Subcutaneous adipose tissue (tissue), 4 donors: ENCODE data around the gene FAM237B. TPM values are rescaled to one million over a fixed set of nuclear protein-coding genes. Genes with fewer than 3 reads are reported as not detected.

ENCODE experiments used
- total RNA-seq, 4 donors: library from RNA; depleted of rRNA; stranded (reverse); fragments of >200 nt; gene quantifications; one replicate each; pipeline ENCODE4 v1.1.0, GENCODE V29; 2016
- TF ChIP-seq, protein P1 (sequence below): fragments of 450-650 bp; IDR thresholded peaks from one replicate; pipeline ENCODE4 v1.5.1; 2016; ENCODE audit warnings: low read depth, mild to moderate bottlenecking, control low read depth, antibody characterized with exemption, moderate library complexity

The FAM237B gene
- total RNA-seq, result not detected

- TF ChIP-seq, protein P1, sequence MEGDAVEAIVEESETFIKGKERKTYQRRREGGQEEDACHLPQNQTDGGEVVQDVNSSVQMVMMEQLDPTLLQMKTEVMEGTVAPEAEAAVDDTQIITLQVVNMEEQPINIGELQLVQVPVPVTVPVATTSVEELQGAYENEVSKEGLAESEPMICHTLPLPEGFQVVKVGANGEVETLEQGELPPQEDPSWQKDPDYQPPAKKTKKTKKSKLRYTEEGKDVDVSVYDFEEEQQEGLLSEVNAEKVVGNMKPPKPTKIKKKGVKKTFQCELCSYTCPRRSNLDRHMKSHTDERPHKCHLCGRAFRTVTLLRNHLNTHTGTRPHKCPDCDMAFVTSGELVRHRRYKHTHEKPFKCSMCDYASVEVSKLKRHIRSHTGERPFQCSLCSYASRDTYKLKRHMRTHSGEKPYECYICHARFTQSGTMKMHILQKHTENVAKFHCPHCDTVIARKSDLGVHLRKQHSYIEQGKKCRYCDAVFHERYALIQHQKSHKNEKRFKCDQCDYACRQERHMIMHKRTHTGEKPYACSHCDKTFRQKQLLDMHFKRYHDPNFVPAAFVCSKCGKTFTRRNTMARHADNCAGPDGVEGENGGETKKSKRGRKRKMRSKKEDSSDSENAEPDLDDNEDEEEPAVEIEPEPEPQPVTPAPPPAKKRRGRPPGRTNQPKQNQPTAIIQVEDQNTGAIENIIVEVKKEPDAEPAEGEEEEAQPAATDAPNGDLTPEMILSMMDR, result no peak
These were observed at the start of gene FAM237B for GRCh38 chr7:90320801-90321494. Gene FAM237B, minus strand, starts transcription at chr7:90321304. Its CDS starts 1,556 bp downstream, at chr7:90319748.

- TF ChIP-seq, protein P1, result no peak
These were observed 30.9 kb upstream of the FAM237B start for GRCh38 chr7:90351987-90352386.

DNA sequence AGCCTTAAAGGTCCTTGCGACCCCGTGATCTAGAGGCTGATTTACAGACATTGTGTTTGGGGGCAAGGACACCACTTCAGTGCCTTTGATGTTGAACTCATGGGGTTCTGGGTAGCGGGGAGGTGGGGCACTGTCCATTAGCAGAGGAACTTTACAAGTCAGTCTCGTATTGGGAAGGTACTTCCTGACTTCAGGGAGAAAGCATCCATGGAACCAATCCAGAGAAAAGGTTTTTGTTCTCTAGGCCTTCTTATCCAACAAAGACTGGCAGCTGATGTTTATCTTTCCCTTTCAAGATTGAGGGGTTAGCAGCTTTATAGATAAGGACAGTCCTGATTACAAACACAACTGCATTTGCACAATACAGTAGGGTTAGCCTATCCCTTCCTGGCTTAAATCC is 28.2 kb upstream of the FAM237B start:
- TF ChIP-seq, protein P1, result no peak

DNA sequence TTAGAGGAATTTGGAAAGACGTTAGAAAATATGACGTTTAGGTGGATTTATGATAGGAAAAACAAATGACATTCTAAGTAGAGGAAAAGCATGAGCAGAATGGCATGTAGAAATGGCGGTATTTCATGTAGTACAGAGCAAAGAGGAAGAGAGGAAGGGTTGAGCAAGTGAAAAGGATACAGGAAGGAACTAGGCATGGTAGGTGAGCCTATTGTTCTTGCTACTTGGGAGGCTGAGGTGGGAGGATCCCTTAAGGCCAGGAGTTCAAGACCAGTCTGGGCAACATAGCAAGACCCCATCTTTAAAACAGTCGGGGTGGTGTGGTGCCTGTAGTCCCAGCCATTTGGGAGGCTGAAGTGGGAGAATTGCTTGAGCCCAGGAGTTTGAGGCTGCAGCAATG is 26.7 kb upstream of the FAM237B start:
- TF ChIP-seq, protein P1, result no peak

- TF ChIP-seq, protein P1, result no peak
These were observed 25.4 kb upstream of the FAM237B start, which contains the start of gene GTPBP10 for GRCh38 chr7:90346336-90347125. Gene GTPBP10, plus strand, starts transcription at chr7:90346716. Its CDS starts 26 bp downstream, at chr7:90346742.

- TF ChIP-seq, protein P1, result no peak
These were observed 24.7 kb upstream of the FAM237B start for GRCh38 chr7:90345595-90346335.

- TF ChIP-seq, protein P1, result no peak
These were observed 23.9 kb upstream of the FAM237B start for GRCh38 chr7:90345016-90345415.
